ENCODE measurements around the gene ZNF333. TPM values are rescaled to one million over a fixed set of nuclear protein-coding genes. Genes with fewer than 3 reads are reported as not detected.
"Not testable (repeated sequence)": the region's sequence is repeated elsewhere in the genome, so short reads cannot be mapped to it uniquely, and the experiment has no call there.

Gene ZNF333
- total RNA-seq, 1 donor from 2014 or later: 18.1 TPM

DNA sequence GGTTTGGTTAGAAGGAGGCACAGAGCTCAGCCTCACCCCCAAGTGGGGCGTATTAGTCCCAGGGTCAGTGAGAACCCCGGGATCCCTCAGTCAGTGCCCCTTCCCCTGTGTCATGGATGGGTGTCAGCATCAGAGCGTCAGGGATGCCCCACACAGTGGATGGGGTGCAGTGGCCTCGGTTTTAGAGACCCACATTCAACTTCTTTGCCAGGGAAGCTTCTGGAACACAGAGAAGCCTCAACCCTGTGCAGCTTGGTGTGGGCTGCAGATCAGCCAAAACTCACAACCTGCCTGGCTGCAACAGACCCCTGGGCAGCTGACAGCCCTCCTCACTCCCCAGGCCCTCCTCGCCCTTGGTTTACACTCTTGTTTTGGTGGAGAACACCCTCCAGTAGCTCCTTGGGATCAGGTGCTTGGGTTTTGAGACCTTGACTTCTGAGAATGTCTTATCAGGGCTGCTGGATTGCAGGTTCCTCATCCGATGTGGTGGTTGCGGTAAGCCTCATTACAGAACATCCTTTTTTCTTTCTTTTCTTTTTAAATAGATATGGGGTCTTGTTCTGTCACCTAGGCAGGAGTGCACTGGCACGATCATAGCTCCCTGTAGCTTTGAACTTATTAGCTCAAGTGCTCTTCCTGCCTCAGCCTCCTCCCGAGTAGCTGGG is 11.0 kb downstream of the ZNF333 start:
- no peak for DNase-seq

DNA sequence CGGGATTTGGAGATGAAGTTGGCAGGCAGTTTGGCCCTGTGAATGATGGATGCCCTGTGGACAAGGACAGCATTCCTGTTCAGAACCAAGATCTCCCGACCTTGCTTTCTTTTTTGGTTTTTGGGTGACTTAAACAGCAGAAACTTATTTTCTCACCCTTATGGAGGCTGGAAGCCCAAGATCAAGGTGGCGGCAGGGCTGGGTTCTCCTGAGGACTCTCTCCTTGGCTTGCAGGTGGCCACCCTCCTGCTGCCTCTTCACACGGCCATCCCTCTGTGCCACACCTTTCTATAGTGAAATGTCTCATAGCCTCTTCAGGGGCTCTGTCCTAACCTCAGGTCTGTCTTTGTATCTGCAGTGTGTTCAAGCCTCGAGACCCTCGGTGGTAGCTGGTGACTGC is 14.0 kb downstream of the ZNF333 start:
- no peak for DNase-seq

DNA sequence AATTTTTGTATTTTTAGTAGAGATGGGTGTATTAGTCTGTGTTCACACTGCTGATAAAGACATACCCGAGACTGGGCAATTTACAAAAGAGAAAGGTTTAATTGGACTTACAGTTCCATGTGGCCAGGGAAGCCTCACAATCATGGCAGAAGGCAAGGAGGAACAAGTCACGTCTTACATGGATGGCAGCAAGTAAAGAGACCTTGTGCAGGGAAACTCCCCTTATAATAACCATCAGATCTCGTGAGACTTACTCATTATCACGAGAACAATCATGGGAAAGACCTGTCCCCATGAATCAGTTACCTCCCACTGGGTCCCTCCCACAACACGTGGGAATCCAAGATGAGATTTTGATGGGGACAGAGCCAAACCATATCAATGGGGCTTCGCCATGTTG is 14.6 kb downstream of the ZNF333 start:
- no peak for DNase-seq

DNA sequence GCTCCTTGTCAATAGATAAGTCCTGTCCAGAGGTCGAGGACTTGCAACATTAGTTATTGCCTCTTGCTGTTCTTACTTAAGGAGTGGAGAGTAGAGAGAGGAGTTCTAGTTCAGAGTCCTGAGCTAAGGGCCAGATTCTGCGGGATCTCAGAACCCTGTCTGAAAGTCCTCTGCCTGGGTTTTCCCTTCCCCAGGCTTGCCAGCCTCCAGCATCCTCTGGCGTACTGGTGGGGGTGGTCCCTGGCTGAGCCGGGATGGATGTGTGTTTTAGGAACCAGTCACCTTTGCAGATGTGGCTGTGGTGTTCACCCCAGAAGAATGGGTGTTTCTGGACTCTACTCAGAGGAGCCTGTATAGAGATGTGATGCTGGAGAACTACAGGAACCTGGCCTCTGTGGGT is 26.0 kb downstream of the ZNF333 start:
- DNase-seq: no peak

DNA sequence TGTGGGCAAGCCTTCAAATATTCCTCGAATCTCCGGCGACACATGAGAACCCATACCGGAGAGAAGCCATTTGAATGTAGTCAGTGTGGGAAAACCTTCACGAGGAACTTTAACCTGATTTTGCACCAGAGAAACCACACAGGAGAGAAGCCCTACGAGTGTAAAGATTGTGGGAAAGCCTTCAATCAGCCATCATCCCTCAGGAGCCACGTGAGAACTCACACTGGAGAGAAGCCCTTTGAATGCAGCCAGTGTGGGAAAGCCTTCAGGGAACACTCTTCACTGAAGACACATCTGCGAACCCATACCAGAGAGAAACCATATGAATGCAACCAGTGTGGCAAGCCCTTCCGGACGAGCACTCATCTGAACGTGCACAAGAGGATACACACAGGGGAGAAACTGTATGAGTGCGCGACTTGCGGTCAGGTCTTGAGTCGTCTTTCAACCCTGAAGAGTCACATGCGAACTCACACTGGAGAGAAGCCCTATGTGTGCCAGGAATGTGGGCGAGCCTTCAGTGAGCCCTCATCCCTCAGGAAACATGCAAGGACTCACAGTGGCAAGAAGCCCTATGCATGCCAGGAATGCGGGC is 28.8 kb downstream of the ZNF333 start:
- DNase-seq: no peak

DNA sequence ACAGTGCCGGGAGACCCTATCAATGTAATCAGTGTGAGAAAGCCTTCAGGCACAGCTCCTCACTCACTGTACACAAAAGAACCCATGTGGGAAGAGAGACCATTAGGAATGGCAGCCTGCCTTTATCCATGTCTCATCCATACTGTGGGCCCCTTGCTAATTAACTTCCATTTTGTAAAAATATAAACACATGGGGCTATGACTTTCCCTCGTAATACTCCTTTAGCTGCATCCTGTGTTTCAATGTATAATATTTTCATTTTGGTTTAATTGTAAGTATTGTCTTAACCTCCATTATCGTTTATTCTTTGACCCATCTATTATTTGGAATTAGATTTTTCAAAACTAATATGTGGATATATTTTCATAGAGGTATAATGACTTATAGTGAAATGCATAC is 29.3 kb downstream of the ZNF333 start:
- DNase-seq: no peak

DNA sequence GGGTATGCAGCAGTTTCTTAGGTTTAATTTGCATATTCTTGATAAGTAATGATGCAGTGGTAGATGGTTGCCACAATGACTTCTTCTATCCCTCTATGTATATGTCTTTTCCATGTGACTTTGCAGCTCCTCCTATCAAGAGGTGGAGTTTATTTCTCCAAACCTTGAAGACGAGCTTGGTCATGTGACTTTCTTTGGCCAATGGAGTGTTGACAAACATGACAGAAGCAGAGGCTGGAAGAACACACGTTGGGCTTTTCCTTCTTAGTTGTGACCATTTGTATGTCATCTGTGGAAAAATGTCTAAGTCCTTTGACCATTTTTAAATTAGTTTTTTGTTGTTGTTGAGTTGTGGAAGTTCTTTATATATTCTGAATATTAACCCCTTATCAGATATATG is 32.3 kb downstream of the ZNF333 start:
- DNase-seq: no peak

DNA sequence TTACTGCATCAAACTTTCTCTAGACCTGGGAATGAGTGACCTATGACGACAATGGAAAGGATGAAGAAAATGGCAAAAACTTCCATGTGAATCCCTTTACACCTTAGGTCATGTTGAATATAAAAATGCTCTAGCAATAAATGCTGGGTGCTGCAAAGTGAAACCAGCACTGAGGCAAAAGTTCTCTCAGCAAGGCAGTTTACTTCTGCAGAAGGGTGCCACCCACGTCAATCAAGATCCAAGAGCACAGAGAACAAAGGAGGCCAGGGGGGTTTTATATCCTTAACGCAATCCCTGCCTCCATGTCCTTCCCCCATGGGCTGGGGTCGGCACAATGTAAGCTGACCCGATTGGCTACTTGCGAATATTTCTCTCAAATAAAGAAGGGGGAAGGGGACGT is 38.7 kb downstream of the ZNF333 start:
- DNase-seq: no peak

DNA sequence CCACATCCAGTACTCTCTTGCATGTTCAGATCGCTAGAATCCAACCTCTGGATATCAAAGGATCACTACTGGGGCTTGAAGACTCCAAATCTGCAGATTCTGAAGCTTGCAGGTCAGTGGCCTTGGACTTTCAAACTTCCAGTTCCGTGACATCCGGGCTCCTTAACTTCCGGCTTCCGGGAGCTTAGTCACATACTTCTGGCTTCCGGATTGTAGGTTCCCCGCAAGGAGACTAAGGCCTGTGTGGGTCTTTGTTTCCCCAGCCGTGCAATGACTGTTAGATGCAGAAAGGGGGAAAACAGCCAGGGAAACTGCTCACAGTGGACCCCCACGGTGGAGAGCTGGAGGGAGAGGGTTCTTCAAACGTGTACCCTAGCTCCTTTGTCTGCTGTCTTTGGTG is 41.4 kb downstream of the ZNF333 start:
- no peak for DNase-seq

DNA sequence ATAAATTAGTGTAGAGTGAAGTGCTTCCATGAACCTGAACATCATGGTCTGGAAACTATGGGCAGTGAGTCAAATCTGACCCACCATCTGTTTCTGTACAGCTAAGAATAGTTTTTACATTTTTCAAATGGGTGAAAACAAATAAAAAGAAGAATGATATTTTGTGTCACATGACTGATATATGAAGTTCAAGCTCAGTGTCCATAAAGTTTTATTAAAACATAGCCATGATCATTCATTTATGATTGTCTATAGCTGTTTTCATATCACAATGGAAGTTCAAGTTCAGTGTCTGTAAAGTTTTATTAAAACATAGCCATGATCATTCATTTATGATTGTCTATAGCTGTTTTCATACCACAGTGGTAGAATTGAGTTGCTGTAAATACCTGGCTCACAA is 42.7 kb downstream of the ZNF333 start:
- no peak for DNase-seq

DNA sequence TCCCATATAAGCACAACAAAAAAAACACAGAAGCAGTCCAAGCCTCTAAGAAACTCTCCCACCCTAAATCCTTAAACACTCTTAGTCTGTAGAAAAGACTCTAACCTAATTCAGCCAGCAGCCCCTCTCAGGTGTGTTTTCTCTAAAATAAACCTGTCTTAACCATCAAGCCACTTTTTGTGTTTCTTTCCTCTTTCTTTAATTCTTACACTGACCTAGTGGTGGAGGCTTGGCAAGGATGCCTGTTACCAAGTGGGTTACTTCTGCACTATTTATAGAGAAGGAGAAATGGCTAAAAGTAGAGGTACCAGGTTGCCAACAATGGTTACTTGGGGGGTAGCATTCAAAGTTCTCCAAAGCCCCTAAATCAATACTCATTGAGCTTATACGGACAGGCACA is 43.7 kb downstream of the ZNF333 start:
- no peak for DNase-seq

DNA sequence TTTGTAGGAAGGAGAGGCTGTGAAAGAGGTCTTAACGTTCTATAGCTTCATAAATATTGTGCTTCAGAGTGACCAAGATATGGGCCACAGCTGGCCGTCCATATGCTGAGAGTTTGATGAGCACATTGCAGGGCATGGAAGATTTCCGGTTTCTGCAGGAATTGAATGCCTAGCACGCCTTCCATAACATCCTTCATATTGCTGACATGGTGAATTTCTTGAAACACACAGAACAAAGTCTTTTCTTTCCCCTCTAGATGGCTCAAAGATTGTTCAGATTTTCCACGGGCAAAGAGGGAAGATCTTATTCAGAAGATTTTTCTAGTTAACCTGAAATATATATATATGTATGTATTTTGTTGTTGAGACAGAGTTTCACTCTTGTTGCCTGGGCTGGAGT is 46.1 kb downstream of the ZNF333 start:
- no peak for DNase-seq

DNA sequence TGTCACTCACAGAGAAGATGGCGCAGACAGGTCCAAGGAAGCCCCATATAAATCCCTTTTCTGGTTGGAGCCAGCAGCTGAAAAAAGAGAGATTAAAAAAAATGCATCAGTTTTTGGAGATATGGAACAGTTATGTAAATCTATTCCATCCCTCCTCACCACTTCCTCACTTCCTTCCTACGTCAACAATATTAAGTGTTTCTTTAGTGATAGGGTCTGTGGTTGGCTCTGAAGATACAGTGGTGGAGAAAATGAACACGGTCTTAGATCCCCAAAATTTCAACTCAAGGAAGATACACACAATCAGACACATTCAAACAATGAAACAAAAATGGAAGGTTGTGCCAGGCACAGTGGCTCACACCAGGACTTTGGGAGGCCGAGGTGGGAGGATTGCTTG is 57.0 kb downstream of the ZNF333 start:
- no peak for DNase-seq

DNA sequence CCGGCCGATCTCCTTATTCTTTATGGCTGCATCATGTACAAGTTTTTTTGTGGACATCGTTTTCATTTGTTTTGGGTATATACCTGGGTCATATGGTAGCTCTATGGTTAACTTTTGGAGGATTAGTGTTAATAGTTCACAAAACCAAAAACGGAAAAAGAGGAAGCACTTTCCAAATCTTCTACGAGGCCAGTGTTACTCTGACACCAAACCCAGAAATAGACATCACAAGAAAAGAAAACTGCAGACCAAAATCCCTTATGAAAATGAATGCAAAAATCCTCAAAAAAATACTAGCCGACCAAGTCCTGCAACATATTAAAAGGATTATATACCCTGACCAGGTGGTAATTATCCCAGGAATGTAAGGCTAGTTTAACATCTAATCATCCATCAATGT is 58.8 kb downstream of the ZNF333 start:
- no peak for DNase-seq

DNA sequence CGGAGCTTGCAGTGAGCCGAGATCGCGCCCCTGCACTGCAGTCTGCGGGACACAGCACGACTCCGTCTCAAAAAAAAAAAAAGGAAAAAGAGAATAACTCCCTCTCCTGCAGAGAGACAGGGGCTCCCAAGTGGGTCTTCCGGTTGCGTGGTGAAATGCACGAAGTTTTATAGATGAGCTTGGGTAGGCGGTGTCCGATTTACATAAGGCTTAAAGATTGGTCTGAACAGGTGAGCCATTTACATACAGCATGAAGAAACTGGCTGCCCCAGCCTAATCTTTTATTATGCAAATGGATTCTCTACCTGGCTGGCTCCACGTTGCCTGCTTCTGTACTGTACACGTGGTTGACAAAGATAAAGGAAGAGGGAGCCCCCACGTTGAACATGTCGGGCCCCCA is 69.0 kb downstream of the ZNF333 start:
- peak; percentile 5 for DNase-seq

DNA sequence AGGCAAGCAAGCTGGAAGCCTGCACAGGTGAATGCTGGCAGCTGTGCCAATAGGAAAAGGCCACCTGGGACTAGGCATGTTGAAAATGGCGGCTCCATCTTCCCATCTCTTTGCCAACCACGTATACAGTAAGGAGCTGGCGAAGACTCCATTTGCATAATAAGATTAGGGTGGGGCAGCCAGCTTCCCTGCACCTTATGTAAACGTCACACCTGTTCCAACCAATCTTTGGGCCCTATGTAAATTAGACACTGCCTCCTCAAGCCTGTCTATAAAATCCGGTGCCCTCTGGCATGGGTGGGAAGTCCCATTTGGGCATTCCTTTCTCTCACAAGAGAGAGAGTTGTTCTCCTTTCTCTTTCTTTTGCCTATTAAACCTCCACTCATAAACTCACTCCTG is 71.8 kb downstream of the ZNF333 start:
- no peak for DNase-seq

DNA sequence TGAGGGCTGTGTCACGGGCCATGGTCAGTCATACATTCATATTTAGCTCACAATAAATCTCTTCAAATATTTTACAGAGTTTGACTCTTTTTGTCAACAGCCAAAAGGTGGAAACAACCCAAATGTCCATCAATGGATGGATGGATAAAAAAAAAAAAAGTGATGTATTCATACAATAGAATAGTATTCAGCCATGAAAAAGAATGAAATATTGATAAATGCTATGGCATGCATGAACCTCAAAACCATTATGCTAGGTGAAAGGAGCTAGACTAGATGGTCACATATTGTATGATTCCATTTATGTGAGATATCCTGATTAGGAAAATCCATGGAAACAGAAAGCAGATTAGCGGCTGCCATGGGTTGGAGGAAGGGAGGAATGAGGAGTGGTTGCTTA is 72.3 kb downstream of the ZNF333 start:
- DNase-seq: no peak

DNA sequence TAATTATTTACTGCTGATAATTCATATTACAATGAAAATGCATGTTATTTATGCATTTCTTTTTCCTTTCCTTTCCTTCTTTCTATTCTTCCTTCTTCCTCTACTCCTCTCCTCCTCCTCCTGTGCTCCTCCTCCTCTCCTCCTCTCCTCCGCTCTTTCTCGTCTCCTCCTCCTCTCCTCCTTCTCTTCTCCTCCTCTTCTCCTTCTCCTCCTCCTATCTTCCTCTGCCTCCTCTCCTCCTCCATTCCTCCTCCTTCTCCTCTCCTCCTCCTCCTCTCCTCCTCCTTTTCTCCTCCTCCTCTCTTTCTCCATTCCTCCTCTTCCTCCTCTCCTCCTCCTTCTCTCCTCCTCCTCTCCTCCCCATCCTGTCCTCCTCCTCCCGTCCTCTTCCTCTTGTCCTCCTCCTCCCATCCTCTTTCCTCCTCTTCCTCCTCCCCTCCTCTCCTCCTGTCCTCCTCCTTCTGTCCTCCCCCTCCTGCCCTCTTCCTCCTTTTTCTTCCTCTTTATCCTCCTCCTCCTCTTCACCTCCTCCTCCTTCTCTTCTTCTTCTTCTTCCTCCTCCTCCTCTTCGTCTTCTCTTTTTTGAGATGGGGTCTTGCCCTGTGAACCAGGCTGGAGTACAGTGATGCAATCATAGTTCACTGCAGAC is 73.8 kb downstream of the ZNF333 start:
- no peak for DNase-seq

DNA sequence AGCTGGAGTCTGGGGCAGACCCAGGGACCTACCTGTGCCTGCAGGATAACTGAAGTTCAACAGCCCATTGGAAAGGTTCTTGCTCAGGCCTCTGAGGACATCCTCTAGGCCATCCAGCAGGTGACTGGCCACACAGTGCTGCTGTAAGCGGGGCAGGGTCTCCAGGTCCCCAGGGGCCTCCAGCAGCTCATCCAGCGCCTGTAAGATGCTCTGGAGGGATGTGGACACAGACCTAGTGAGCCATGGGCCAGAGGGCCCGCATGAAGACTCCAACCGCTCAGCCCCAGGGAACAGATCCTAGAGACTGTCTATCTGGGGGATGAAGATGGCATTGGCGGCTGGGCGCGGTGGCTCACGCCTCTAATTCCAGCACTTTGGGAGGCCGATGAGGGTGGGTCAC is 74.6 kb downstream of the ZNF333 start:
- DNase-seq: no peak

DNA sequence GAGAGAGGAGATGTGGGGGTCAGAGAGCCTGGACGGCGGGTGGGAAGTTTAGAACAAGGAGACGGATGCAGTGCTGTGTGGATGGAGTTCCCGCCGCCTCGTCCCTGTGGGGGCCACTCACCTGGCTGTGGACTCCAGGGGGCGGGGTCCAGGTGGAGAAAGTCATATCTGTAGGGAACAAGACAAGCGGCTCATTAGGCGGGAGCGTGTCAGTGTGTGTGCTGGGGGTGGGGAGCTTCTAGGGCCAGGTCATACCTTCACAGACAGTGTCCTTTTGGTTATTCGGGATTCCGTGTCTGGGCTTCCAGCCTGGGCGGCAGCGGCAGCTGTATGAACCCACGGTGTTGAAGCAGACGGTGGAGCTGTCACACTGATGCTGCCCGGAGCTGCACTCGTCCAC is 75.6 kb downstream of the ZNF333 start:
- not testable (repeated sequence) for DNase-seq

DNA sequence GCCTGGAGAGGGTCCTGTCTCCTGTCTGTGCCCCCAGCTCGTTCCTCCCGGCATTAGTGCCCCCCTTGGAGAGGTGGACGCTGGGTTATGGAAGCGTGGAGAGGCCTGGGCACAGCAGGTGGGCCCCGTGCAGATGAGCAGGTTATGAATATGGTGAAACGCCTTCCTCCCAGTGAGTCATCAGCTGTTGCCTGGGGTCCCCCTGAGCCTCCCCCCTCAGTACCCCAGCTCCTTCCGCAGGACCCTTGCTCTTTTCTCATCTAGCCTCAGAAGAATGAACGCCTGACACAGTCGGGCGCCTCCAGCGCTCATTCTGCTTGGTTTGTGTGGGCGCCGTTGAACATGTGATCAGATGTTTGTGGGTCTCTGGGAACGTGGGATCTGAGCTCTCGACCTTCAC is 76.0 kb downstream of the ZNF333 start:
- DNase-seq: not testable (repeated sequence)

DNA sequence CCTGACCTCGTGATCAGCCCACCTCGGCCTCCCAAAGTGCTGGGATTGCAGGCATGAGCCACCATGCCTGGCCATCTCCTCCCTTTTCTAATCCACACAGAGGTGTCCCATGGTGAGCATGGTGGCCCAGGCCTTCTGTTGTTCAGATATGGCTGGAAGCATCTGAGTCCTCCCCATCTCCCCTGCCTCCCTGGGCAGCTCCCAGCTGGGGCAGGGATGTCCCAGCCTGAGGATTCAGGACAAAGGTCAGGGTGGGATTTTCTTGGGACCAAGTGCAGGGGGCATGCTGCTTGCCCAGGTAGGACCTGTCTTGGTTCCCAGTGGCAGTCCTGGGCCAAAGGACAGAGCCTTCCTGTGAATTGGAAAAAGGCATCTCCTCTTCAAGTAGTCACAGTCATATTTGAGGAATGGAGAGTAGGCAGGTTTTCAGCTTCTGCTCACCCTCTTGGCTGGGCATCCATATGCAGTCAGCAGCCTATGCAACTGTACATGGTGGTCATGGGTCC is 77.7 kb downstream of the ZNF333 start:
- no peak for DNase-seq

DNA sequence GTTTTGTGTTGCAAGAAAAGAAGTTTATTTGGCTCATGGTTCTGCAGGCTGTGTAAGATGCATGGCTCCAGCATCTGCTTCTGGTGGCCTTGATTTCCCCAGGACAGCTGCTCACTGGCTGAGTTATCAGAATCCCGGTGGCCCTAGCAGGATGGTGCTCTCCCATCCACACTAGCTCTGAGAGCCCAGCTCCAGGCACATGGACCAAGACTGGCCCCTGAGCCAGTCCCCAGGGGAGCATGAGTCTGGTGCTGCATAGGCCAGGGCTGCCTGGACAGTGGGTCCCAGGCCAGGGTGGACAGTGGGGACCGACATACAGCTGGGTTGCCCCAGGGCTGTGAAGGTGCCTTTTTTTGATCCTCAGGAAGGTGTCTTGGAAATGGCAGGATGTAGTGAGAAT is 78.2 kb downstream of the ZNF333 start:
- no peak for DNase-seq

DNA sequence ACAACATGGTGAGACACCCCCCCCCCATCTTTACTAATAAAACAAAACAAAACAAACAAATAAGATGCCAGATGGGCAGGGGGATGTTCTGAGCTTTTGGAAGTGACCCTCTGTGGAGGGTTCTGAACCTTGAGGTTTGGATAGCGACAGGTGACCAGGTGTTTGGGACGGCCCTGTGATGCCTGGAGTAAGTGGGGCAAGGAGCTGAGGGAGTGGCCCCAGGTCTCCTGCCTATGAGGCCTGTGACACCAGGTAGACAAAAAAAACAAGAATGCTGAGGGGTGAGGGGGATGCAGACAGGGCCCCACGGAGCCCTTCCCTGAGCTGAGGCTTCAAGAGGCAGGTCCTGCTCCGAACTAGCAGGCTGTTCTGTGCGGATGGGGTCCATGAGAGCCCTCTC is 79.4 kb downstream of the ZNF333 start:
- DNase-seq: no peak

All from tongue (tissue), 2 donors.